ENCODE results near the gene DBN1. TPM values are rescaled to one million over a fixed set of nuclear protein-coding genes. Genes with fewer than 3 reads are reported as not detected.

Gene DBN1
- total and polyA plus RNA-seq, 9 of the 15 experiments (the other 6 are each of a cell fraction or from before 2014, with no cell fraction given): 0.25 to 87.2 (median 27.9) TPM

- no peak for TF ChIP-seq AFF1 (IDR thresholded peaks at IDR 0.05; ENCODE audit: low read depth in 1 of 2, partially characterized antibody in 2 of 2)
- TF ChIP-seq CHD2 (IDR thresholded peaks at IDR 0.05; ENCODE audit: low read depth, low read length): no peak
- TF ChIP-seq ZBTB49 (CRISPR knock-in tag; IDR thresholded peaks at IDR 0.05; ENCODE audit: borderline replicate concordance): no peak
- TF ChIP-seq NBN (IDR thresholded peaks at IDR 0.05; ENCODE audit: low read depth): no peak
- no peak for TF ChIP-seq PCBP2 (IDR thresholded peaks at IDR 0.05; ENCODE audit: low read depth, low read length, poor library complexity, severe bottlenecking)
- no peak for TF ChIP-seq CBFA2T3 (IDR thresholded peaks at IDR 0.05)
- TF ChIP-seq SREBF2 (CRISPR knock-in tag; IDR thresholded peaks at IDR 0.05): no peak
- TF ChIP-seq POU5F1 (IDR thresholded peaks at IDR 0.05; ENCODE audit: borderline replicate concordance, low read depth, low read length, partially characterized antibody): no peak
- no peak for TF ChIP-seq MCM3 (IDR thresholded peaks at IDR 0.05)
Observed at GRCh38 chr5:177426566-177427210, 46.7 kb downstream of the DBN1 start, which contains the start of gene GRK6 (continued).

Data from K562 (cell line).